Astrocyte (in vitro differentiated cells and primary cell): ENCODE measurements around the gene TRPM2. TPM values are rescaled to one million over a fixed set of nuclear protein-coding genes. Genes with fewer than 3 reads are reported as not detected.

Experiments used
- DNase-seq: peaks from one replicate; pipeline ENCODE4 v3.0.0-alpha.2; 2010; ENCODE audit warnings: low read depth
- FAIRE-seq: peaks from 2 replicates; lab custom pipeline; 2011; peaks lifted over from hg19 to GRCh38; lab: Jason Lieb, UNC
- H2AFZ ChIP-seq: 2 replicates; pipeline ENCODE4 v1.6.0; 2012; ENCODE audit warnings: low read depth, low read length, inconsistent platforms
- H3K27ac ChIP-seq: 2 replicates; pipeline ENCODE4 v1.5.1; 2011; ENCODE audit warnings: low read depth, low read length, inconsistent platforms
- H3K27me3 ChIP-seq: 2 replicates; pipeline ENCODE4 v1.6.0; 2011; ENCODE audit warnings: low read length, inconsistent platforms; ENCODE audit not compliant: insufficient read depth
- H3K36me3 ChIP-seq: 2 replicates; pipeline ENCODE4 v1.5.1; 2011; ENCODE audit warnings: low read length, inconsistent platforms; ENCODE audit not compliant: insufficient read depth
- H3K4me1 ChIP-seq: 2 replicates; pipeline ENCODE4 v1.5.1; 2011; ENCODE audit warnings: low read length, inconsistent platforms; ENCODE audit not compliant: insufficient read depth
- H3K4me2 ChIP-seq: 2 replicates; pipeline ENCODE4 v1.6.0; 2012; ENCODE audit warnings: low read length, inconsistent platforms
- H3K4me3 ChIP-seq: 2 replicates; pipeline ENCODE4 v1.5.1; 2011; ENCODE audit warnings: low read depth, mild to moderate bottlenecking, low read length, inconsistent platforms; ENCODE audit not compliant: insufficient read depth
- H3K79me2 ChIP-seq: 2 replicates; pipeline ENCODE4 v1.6.0; 2012; ENCODE audit warnings: mild to moderate bottlenecking, low read length, inconsistent platforms; ENCODE audit not compliant: insufficient read depth
- H3K9ac ChIP-seq: 2 replicates; pipeline ENCODE4 v1.6.0; 2012; ENCODE audit warnings: mild to moderate bottlenecking, low read length, inconsistent platforms
- H3K9me3 ChIP-seq: 2 replicates; pipeline ENCODE4 v1.5.1; 2012; ENCODE audit warnings: low read depth, mild to moderate bottlenecking, low read length, inconsistent platforms; ENCODE audit not compliant: insufficient read depth
- H4K20me1 ChIP-seq: 2 replicates; pipeline ENCODE4 v1.6.0; 2012; ENCODE audit warnings: low read length, inconsistent platforms; ENCODE audit not compliant: insufficient read depth
- H3K27ac Mint-ChIP-seq: one replicate; pipeline ENCODE4 v1.8.0; 2021; ENCODE audit warnings: mild to moderate bottlenecking, mixed read lengths; ENCODE audit not compliant: unreplicated experiment
- H3K27me3 Mint-ChIP-seq: one replicate; pipeline ENCODE4 v1.8.0; 2021; ENCODE audit warnings: low read depth, mixed read lengths; ENCODE audit not compliant: unreplicated experiment
- H3K36me3 Mint-ChIP-seq: one replicate; pipeline ENCODE4 v1.8.0; 2021; ENCODE audit warnings: low read depth, mixed read lengths; ENCODE audit not compliant: unreplicated experiment
- H3K4me1 Mint-ChIP-seq: one replicate; pipeline ENCODE4 v1.8.0; 2021; ENCODE audit warnings: low read depth, mixed read lengths; ENCODE audit not compliant: unreplicated experiment
- H3K4me3 Mint-ChIP-seq: one replicate; pipeline ENCODE4 v1.8.0; 2021; ENCODE audit warnings: mild to moderate bottlenecking, moderate library complexity, mixed read lengths; ENCODE audit not compliant: unreplicated experiment
- H3K9me3 Mint-ChIP-seq: one replicate; pipeline ENCODE4 v1.8.0; 2021; ENCODE audit warnings: mild to moderate bottlenecking, mixed read lengths; ENCODE audit not compliant: unreplicated experiment
- EZH2 ChIP-seq: IDR thresholded peaks from 2 replicates; pipeline ENCODE4 v1.6.1; 2012; ENCODE audit warnings: mild to moderate bottlenecking, low read length, inconsistent platforms; ENCODE audit not compliant: insufficient read depth
- total RNA-seq: library from RNA; stranded (reverse); gene quantifications from 2 replicates; pipeline ENCODE4 v1.2.1, GENCODE V29; 2021
- TF ChIP-seq, protein P1 (sequence below): IDR thresholded peaks from 2 replicates; pipeline ENCODE4 v1.5.1; 2011; ENCODE audit warnings: low read depth, mild to moderate bottlenecking, inconsistent platforms, low read length, moderate library complexity; ENCODE audit not compliant: insufficient read depth

The TRPM2 gene
- total RNA-seq, 1 donor from 2014 or later, result 0.79 TPM

DNA sequence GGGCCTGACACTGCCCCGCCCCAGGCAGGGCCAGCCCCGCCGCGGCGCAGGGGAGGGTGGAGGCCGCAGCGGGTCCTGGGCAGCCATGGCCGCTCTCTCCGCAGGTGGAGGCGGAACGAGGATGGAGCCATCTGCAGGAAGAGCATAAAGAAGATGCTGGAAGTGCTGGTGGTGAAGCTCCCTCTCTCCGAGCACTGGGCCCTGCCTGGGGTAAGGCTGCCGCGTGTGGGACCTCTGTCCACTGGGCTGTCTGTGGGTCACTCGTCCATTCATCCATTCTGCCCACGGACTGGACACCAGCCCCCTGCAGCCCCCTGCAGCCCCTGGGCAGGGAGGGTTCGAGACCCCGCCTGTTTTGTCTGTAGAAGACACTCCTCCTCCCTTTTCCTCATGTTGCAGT, 83.5 kb downstream of the TRPM2 start:
- Histone ChIP-seq H3K27ac (no peak overlapping the region), H3K4me3 (no peak overlapping the region), H4K20me1 (no peaks in the 10 kb centered on the region), H3K79me2 (no peaks in the 10 kb centered on the region), H3K4me1 (no peaks in the 10 kb centered on the region), H3K4me2 (no peak overlapping the region), H3K9ac (no peak overlapping the region), H3K9me3 (no peaks in the 10 kb centered on the region), H3K36me3 (no peaks in the 10 kb centered on the region), H2AFZ (no peak overlapping the region), H3K27me3 (no peaks in the 10 kb centered on the region)
- DNase-seq, result no peak
- FAIRE-seq, result no peak
- H3K4me1 Mint-ChIP-seq, result no peaks in the 10 kb centered on the region
- H3K27ac Mint-ChIP-seq, result no peak overlapping the region
- H3K4me3 Mint-ChIP-seq, result no peak overlapping the region
- peaks cover 2% of the 10 kb centered on the region for H3K9me3 Mint-ChIP-seq
- peaks cover 2% of the 10 kb centered on the region for H3K36me3 Mint-ChIP-seq
- TF ChIP-seq, protein P1, sequence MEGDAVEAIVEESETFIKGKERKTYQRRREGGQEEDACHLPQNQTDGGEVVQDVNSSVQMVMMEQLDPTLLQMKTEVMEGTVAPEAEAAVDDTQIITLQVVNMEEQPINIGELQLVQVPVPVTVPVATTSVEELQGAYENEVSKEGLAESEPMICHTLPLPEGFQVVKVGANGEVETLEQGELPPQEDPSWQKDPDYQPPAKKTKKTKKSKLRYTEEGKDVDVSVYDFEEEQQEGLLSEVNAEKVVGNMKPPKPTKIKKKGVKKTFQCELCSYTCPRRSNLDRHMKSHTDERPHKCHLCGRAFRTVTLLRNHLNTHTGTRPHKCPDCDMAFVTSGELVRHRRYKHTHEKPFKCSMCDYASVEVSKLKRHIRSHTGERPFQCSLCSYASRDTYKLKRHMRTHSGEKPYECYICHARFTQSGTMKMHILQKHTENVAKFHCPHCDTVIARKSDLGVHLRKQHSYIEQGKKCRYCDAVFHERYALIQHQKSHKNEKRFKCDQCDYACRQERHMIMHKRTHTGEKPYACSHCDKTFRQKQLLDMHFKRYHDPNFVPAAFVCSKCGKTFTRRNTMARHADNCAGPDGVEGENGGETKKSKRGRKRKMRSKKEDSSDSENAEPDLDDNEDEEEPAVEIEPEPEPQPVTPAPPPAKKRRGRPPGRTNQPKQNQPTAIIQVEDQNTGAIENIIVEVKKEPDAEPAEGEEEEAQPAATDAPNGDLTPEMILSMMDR, result no peak
- peaks cover 34% of the 10 kb centered on the region for H3K27me3 Mint-ChIP-seq

DNA sequence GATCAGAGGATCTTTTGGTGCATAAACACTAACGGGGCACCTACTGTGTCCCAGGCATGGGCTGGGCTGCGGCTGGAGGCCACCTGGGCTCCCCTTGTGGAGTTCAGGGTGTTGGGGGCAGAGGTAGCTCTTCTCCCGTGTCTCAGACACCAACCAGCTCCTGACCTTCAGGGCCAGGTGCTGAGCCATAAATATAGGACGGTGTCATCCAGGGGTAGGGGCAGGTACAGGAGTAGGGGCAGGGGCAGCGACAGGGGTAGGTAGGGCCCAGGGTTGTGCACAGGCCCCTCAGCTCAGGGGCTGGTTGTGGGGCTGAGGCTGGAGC, 83.9 kb downstream of the TRPM2 start:
- DNase-seq, result no peak
- Histone ChIP-seq H3K9ac (no peak overlapping the region), H3K36me3 (no peaks in the 10 kb centered on the region), H3K4me2 (no peak overlapping the region), H3K27me3 (no peaks in the 10 kb centered on the region), H3K4me3 (no peak overlapping the region), H3K9me3 (no peaks in the 10 kb centered on the region), H3K27ac (no peak overlapping the region), H3K79me2 (no peaks in the 10 kb centered on the region), H2AFZ (no peak overlapping the region), H4K20me1 (no peaks in the 10 kb centered on the region), H3K4me1 (no peaks in the 10 kb centered on the region)
- H3K9me3 Mint-ChIP-seq, result no peaks in the 10 kb centered on the region
- no peaks in the 10 kb centered on the region for H3K4me1 Mint-ChIP-seq
- H3K27ac Mint-ChIP-seq, result no peak overlapping the region
- H3K27me3 Mint-ChIP-seq, result peaks cover 31% of the 10 kb centered on the region
- peaks cover 2% of the 10 kb centered on the region for H3K36me3 Mint-ChIP-seq
- TF ChIP-seq EZH2, result no peak
- TF ChIP-seq, protein P1, result no peak
- no peak for FAIRE-seq
- H3K4me3 Mint-ChIP-seq, result no peak overlapping the region

DNA sequence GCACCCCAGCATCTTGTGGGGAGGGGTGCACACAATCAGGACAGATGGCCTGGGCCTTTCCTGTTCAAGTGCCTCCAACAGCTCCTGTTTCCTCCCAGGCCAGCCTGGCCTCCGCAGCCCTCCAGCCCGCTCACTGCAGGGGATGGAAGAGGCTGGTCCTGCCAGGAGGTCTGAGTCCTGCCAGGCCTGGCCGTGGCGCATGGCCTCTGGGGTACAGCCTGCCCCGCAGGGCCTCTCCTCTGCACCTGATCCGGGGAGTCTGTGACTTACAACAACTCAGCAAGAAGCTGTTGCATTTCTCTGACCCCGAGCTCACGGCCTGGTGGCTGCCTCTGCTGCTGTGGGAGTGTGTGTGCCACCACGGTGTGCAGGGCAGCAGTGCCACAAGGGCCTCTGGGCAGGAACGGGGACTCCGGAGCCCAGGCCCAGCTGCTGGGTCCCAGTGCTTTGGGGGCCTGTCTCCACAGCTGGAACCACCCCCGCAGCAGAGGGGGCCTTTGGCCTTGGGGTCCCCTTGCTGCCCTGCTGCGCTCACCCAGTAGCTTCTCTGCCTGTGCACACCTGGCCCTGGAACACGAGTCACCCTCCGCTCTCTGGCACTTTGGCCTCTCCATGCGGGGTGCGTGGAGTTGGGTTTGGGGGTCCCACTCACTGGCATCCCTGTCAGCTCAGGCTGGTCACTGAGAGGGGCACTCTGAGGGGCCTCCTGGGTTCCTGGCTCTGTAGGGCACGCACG, 84.4 kb downstream of the TRPM2 start:
- peaks cover 2% of the 10 kb centered on the region for H3K36me3 Mint-ChIP-seq
- Histone ChIP-seq H4K20me1 (no peaks in the 10 kb centered on the region), H3K9me3 (no peaks in the 10 kb centered on the region), H3K9ac (no peak overlapping the region), H2AFZ (no peak overlapping the region), H3K79me2 (no peaks in the 10 kb centered on the region), H3K4me1 (no peaks in the 10 kb centered on the region), H3K36me3 (no peaks in the 10 kb centered on the region), H3K27ac (no peak overlapping the region), H3K4me3 (no peak overlapping the region), H3K27me3 (no peaks in the 10 kb centered on the region), H3K4me2 (no peak overlapping the region)
- H3K4me3 Mint-ChIP-seq, result no peak overlapping the region
- FAIRE-seq, result no peak
- no peak overlapping the region for H3K27ac Mint-ChIP-seq
- no peaks in the 10 kb centered on the region for H3K4me1 Mint-ChIP-seq
- TF ChIP-seq, protein P1, result no peak
- no peak for TF ChIP-seq EZH2
- H3K9me3 Mint-ChIP-seq, result no peaks in the 10 kb centered on the region
- DNase-seq, result no peak
- peaks cover 30% of the 10 kb centered on the region for H3K27me3 Mint-ChIP-seq
